ENCODE data around the gene GDPD4.
"Not testable (repeated sequence)": the region's sequence is repeated elsewhere in the genome, so short reads cannot be mapped to it uniquely, and the experiment has no call there.

GDPD4 gene

GRCh38 chr11:77301510-77301909 lies at the start of gene GDPD4:
GDPD4 (minus strand) TSS chr11:77301686; CDS start chr11:77285137, 16,549 bp downstream.
- in situ Hi-C loops (cut with MboI; ENCODE audit: low sequenced_read_pairs), result no loop called here

GRCh38 chr11:77347948-77348347 lies 46.5 kb upstream of the GDPD4 start:
- in situ Hi-C loops (cut with MboI; ENCODE audit: low sequenced_read_pairs), result no loop called here

- in situ Hi-C loops (cut with MboI; ENCODE audit: low sequenced_read_pairs), result no loop called here
Measured at GRCh38 chr11:77346906-77347603, 45.6 kb upstream of the GDPD4 start.

DNA sequence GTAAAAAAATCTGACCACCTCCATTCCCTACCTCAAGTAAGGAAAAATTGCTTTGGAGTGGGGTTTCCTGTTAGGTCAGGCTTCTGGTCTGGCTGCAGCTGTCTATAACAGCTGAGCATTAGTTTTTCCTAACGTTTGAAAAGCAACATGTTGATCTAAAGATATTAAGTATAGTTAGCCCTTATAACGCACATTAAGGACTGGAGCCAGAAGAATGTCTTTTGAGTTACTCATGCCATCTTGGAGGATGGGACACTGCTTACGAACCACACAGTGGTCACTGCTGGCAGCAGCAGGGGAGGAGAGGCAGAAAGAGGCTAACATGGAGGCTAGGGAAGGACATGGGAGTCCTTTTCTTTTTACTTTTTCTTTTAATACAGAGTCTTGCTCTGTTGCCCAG lies 44.1 kb upstream of the GDPD4 start:
- in situ Hi-C loops (cut with MboI; ENCODE audit: low sequenced_read_pairs), result no loop called here

DNA sequence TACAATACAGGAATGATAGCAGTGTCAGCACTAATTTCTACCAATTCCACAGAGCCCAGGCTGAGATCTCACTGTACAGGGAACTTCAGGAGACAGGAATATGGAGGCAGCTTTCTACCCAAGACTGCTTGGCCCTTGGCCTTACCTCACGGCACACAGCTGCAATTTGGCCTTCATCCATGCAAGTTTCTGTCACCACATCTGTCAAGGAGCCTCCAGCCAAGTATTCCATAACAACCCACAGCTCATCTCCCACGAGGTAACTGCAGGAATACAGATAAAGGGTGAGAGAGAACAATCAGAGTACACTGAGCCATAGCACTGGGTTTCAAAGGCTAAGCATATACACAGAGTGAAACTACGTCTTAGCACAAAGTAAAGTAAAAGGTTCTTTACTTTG lies 39.0 kb upstream of the GDPD4 start:
- in situ Hi-C loops (cut with MboI; ENCODE audit: low sequenced_read_pairs), result no loop called here

- in situ Hi-C loops (cut with MboI; ENCODE audit: low sequenced_read_pairs), result no loop called here
Measured at GRCh38 chr11:77332259-77332658, 30.8 kb upstream of the GDPD4 start.

- in situ Hi-C loops (cut with MboI; ENCODE audit: low sequenced_read_pairs), result no loop called here
Measured at GRCh38 chr11:77325159-77325558, 23.7 kb upstream of the GDPD4 start.

DNA sequence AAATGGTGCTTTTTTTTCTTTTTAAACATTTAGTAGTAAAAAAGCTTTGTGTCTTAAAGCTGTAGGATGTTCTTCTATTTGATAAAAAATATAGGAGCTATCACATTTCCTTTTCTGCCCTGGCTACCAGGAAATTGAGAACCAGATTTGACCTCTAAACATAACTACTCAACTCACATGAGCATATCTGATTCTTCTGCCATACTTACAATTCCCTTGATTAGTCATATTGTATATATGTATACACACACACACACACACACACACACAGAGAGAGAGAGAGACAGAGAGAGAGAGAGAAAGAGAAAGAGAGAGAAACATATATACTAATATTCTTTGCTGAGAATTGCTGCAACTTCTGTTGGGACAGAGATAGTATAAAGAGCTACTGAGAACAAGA lies 23.0 kb upstream of the GDPD4 start:
- in situ Hi-C loops (cut with MboI; ENCODE audit: low sequenced_read_pairs), result no loop called here

DNA sequence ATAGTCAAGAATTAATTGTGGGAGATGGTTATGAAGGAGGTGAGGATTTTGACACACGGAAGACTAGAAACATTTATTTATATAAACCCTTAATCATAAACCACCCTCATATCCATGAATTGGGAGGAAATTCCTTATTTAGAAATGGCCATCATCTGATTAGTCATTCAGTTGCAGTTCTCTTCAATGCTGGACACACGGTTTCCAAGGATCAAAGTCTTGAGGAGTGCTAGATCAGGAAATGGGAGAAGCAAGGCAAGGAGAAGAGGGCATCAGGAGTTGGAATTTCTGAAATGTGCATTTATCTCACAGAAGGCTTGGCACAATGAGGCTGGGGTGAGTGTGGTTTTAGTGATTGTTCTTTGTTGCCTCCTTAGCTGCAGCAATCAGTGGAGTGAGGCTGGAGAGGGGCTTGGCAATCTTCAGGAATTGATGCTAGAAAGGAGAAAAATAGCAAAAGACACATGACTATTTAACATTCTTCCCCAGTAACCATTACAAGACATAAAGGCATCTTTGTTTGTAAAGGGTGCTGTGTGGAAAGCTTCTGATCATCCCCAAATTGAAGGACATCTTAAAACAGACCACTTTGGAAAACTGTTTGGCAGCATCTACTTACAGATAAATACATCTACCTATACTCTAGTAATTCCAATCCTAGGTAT lies 21.6 kb upstream of the GDPD4 start:
- in situ Hi-C loops (cut with MboI; ENCODE audit: low sequenced_read_pairs), result no loop called here

DNA sequence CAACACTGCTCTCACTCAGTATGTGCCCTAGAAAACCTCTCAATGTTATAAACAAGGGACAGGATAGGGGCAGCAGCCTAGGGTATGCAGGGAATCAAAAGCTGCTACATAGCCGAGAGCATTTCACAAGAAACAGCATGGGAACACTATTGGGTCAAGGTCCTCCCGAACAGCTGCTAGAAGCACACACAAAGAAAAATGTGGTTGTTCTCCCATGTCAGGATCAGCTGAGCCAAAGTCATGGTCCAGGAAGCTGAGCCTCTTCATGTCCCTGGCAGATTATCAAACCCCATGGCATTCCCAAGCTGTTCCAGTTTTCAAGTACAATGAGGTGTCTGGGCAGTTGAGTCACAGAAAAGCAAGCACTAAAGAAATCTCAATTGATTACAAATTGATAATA lies 21.0 kb upstream of the GDPD4 start:
- in situ Hi-C loops (cut with MboI; ENCODE audit: low sequenced_read_pairs), result no loop called here

GRCh38 chr11:77320351-77320750 lies 18.9 kb upstream of the GDPD4 start:
- in situ Hi-C loops (cut with MboI; ENCODE audit: low sequenced_read_pairs), result no loop called here

DNA sequence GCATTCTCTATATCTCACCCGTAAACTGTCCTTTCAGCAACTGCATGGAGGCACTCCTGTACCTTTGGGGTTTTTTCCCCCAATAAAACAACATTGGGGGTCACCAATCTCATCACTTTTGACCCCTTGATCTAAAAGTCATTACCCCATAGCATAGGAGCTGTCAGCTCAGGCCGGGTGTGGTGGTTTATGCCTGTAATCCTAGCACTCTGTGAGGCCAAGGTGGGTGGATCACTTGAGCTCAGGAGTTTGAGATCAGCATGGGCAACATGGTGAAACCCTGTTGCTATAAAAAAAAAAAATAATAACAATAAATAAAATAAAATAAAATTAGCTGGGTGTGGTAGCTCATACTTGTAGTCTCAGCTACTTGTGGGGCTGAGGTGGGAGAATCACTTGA lies 17.1 kb upstream of the GDPD4 start:
- in situ Hi-C loops (cut with MboI; ENCODE audit: low sequenced_read_pairs), result no loop called here

DNA sequence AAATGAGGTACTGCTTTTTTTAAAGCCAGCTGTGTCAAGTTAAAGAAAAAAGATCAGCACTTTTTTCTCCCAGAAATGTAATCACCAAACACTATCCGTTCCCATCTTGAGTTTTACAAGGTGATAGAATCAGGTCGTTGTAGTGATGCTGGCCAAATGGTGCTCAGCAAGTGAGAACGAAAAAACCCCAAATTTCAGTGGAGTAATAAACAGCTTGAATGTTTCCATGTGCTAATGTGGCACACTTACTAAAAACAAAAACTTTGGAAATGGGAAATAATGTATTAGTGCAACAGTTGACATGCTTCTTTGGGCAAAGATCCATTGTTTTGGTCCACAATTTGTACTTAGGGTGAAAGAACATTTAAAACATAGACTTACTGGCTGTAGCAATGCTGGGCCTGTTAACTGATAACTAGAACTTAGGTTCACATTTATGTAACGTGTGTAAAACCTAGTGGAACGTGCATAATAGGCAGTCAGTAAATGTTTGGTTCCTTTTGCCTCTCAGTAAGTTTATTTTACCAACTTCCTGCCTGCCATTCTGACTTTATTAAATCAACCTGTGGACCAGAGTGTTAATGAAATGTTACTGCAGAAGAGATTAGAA lies 15.4 kb upstream of the GDPD4 start:
- in situ Hi-C loops (cut with MboI; ENCODE audit: low sequenced_read_pairs), result no loop called here

DNA sequence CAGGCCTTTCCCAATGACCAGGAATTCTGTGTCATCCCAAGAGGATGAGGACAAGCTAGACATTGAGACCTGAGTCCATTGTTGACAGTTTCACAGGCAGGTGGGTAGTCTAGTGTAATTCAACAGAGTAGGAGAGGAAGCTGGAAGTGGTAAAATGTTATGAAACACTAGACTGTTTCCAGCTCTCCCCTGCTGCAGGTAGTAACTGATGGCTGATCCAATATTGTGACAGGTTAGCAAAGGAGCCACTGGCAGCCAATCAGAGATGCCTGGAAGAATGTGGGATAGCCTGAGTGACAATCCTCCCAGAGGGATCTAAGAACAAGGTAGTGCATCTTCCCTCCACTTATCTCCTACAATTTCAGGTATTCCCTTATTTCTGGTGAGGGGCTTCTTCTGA lies 10.6 kb upstream of the GDPD4 start:
- in situ Hi-C loops (cut with MboI; ENCODE audit: low sequenced_read_pairs), result no loop called here

DNA sequence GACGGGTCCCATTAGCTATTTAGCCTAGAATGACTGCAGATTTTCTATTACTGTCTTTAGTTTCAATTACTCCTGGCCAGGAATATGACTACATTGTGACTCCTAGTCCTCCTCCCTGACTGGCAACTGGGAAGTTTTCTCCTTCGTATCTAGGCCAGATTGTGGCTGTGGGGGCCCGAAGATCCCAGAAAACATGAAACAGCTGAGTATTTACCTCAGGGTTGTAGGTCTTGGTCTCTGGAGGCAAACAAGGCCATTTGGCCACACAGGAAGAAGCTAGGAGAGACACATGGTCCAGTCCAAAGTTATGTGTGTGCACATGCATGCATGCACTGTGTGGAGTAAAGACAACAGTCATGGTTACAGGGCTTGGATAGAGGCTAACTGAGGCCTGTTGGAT lies 10.2 kb upstream of the GDPD4 start:
- in situ Hi-C loops (cut with MboI; ENCODE audit: low sequenced_read_pairs), result no loop called here

- in situ Hi-C loops (cut with MboI; ENCODE audit: low sequenced_read_pairs), result no loop called here
Measured at GRCh38 chr11:77310721-77311120, 9.2 kb upstream of the GDPD4 start.

DNA sequence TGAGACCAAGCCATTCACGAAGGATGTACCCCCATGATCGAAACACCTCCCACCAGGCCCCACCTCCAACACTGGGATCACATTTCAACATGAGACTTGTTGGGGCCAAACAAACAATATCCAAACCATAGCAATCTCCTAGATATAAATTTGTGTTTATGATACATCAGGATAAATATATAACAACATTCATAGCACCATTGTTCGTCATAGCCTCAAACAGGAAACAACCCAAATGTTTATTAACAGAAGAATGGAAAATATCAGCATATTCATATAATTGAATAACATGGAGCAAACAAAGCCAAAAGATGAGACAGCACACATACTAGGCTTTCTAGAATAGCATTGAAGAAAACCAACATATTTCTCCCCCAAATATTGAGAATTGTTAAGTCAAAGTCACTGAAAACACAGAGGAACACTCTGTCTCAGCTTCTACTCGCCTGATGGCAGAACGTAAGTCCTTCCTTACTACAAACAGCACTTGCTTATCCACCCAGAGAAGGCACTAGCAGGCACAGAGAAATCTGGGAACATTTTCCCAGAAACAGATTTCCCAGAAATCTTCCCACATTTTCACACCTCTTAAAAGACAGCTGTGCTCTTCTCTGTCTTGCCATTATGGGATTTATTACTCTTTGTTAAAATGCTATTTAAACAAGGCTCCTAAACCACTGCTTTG lies 8.1 kb upstream of the GDPD4 start:
- in situ Hi-C loops (cut with MboI; ENCODE audit: low sequenced_read_pairs), result no loop called here

DNA sequence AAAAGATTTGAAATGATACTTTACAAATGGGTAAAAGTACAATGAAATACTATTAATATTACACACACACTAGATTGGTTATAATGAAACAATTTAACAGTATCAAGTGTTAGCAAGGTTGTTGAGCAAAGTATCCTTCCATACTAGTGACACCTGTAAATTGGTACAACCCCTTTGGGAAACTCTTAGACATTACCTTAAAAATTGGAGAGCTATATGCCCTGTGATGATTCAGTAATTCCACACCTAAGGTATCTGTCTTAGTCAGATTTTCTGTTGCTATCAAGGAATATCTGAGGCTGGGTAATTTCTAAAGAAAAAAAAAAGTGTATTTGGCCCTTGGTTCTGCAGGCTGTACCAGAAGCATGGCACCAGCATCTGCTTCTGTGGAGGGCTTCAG lies 7.4 kb upstream of the GDPD4 start:
- in situ Hi-C loops (cut with MboI; ENCODE audit: low sequenced_read_pairs), result no loop called here

DNA sequence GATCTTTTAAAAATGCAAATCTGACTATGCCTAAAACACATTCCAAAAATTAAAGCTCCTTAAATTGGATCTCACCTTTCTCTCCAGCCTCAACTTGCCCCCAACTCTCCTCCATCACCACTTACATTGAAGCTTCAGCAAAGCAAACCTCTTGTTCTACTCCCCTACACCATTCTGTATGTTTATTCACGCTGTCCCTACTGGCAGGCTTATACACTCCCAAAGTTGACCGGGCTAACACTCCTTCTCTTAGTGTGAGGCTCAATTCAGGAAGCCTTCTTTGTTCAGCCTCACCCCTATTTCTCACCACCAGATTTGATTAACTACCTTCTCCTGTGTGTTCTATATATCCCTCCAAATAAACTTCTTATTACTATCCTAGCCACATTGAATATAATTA lies 1.8 kb upstream of the GDPD4 start:
- in situ Hi-C loops (cut with MboI; ENCODE audit: low sequenced_read_pairs), result no loop called here

GRCh38 chr11:77302752-77303151 lies 1.3 kb upstream of the GDPD4 start:
- in situ Hi-C loops (cut with MboI; ENCODE audit: low sequenced_read_pairs), result no loop called here

GRCh38 chr11:77300695-77301094 lies 791 bp downstream of the GDPD4 start:
- in situ Hi-C loops (cut with MboI; ENCODE audit: low sequenced_read_pairs), result no loop called here

- in situ Hi-C loops (cut with MboI; ENCODE audit: low sequenced_read_pairs), result not testable (repeated sequence)
Measured at GRCh38 chr11:77300028-77300427, 1.5 kb downstream of the GDPD4 start.

Measured in HL-60/S4 treated with phorbol 12-myristate 13-acetate at 8.2 ng/mL for 4 days and 3 days (cell line).